ENCODE data around the gene AMD1. TPM values are rescaled to one million over a fixed set of nuclear protein-coding genes. Genes with fewer than 3 reads are reported as not detected.

Gene AMD1
- total RNA-seq, 1 experiment from 2014 or later = 123 TPM

DNA sequence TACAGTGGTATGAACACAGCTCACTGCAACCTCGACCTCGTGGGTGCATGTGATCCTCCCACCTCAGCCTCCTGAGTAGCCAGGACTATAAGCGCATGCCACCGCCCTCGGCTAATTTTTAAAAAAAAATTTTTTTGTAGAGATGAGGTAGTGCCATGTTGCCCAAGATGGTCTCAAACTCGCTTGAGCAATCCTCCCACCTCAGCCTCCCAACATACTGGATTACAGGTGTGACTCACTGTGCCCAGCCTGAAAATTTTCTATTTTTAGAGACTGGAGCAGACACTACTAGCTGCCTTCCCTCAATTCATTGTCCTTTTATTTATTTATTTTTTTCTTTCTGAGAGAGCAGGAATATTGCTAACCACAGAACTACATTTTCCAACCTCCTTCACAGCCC is 63.6 kb downstream of the AMD1 start:
- DNase-seq (ENCODE audit: low read depth) = peak; percentile 56

DNA sequence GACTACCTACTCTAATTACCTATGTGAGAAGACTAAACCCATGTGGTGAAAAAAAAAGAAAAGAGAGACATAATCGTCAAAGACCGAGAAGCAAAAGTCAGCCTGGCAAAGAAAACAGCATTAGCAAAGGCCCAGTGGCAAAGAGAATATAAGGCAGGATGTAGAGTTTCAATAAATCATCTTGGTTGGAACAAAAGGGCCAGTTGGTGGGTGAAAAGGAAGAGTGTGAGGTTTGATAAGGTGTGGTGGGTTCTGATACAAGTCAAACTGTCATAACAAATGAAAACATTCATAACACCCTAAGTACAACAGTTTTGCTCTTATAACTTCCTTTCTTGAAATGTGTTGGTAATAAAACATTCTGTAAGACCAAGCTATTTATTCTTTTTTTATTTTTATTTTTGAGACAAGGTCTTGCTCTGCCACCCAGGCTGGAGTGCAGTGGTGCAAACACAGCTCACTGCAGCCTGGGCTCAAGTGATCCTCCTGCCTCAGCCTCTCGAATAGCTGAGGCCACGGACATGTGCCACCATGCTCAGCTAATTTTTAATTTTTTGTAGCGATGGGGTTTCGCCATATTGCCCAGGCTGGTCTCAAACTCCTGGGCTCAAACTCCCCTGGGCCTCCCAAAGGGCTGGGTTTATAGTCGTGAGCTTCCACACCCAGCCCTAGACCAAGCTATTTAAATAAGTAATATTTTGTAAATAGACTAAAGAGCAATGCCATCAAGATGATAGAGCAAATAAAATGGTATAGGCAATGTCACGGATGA is 65.0 kb downstream of the AMD1 start:
- no peak for DNase-seq (ENCODE audit: low read depth)

GRCh38 chr6:110944681-110945151 is 70.1 kb downstream of the AMD1 start:
- DNase-seq (ENCODE audit: low read depth) = peak; percentile 92

Other genes with a start within 250 kb of the AMD1 start
- gene CDK19, start 59.3 kb upstream of the AMD1 start, total RNA-seq (2014; rRNA removed; shearing (Covaris generic)) = 14.5 and 18.6 TPM in 2 replicates
- gene GTF3C6, start 83.9 kb downstream of the AMD1 start, total RNA-seq (2014; rRNA removed; shearing (Covaris generic)) = 106 and 116 TPM in 2 replicates
- gene RPF2, start 107.3 kb downstream of the AMD1 start, total RNA-seq (2014; rRNA removed; shearing (Covaris generic)) = 55.0 and 66.9 TPM in 2 replicates
- gene SLC16A10, start 212.7 kb downstream of the AMD1 start, total RNA-seq (2014; rRNA removed; shearing (Covaris generic)) = 0.10 TPM in 1 of 2 replicates, not detected in the other